Esophagus squamous epithelium (tissue), 4 donors: ENCODE data around the gene TIMP2.

Experiments
- POLR2A ChIP-seq, 4 donors: fragments of 450-650 bp; IDR thresholded peaks; one replicate each; pipeline ENCODE4 v1.6.1; 2017; ENCODE audit warnings: antibody characterized with exemption in 4 of 4, mild to moderate bottlenecking in 4 of 4, moderate library complexity in 3 of 4
- TF ChIP-seq, protein P1 (sequence below), 6 experiments: fragments of 450-650 bp in 4 of 6; fragments of 200-600 bp in 2 of 6; sonication (generic) in 2 of 6; IDR thresholded peaks; one replicate each; pipeline ENCODE4 v1.5.1; 2016 to 2019; ENCODE audit warnings: antibody characterized with exemption in 6 of 6, mild to moderate bottlenecking in 4 of 6, moderate library complexity in 4 of 6

- TF ChIP-seq POLR2A (IDR thresholded peaks at IDR 0.05) = no peak
- TF ChIP-seq, protein P1, sequence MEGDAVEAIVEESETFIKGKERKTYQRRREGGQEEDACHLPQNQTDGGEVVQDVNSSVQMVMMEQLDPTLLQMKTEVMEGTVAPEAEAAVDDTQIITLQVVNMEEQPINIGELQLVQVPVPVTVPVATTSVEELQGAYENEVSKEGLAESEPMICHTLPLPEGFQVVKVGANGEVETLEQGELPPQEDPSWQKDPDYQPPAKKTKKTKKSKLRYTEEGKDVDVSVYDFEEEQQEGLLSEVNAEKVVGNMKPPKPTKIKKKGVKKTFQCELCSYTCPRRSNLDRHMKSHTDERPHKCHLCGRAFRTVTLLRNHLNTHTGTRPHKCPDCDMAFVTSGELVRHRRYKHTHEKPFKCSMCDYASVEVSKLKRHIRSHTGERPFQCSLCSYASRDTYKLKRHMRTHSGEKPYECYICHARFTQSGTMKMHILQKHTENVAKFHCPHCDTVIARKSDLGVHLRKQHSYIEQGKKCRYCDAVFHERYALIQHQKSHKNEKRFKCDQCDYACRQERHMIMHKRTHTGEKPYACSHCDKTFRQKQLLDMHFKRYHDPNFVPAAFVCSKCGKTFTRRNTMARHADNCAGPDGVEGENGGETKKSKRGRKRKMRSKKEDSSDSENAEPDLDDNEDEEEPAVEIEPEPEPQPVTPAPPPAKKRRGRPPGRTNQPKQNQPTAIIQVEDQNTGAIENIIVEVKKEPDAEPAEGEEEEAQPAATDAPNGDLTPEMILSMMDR (IDR thresholded peaks at IDR 0.05) = no peak
These were observed 66.1 kb downstream of the TIMP2 start for GRCh38 chr17:78859051-78859450.
